Transverse colon (tissue), 4 donors: ENCODE results near the gene PRRG1. TPM values are rescaled to one million over a fixed set of nuclear protein-coding genes. Genes with fewer than 3 reads are reported as not detected.
"Not testable (repeated sequence)": the region's sequence is repeated elsewhere in the genome, so short reads cannot be mapped to it uniquely, and the experiment has no call there.

Experiments
- DNase-seq: peaks from one replicate; pipeline ENCODE4 v3.0.0-alpha.2; 2019
- H3K27ac ChIP-seq, 4 donors: fragments of 200-600 bp; sonication (generic); 2 replicates each; pipeline ENCODE4 v1.5.1; 2016 to 2018; ENCODE audit warnings: inconsistent platforms in 4 of 4
- H3K27me3 ChIP-seq: fragments of 200-600 bp; sonication (generic); 2 replicates; pipeline ENCODE4 v1.5.1; 2017; ENCODE audit warnings: inconsistent platforms
- H3K36me3 ChIP-seq, 4 donors: fragments of 200-600 bp; sonication (generic); 2 replicates each; pipeline ENCODE4 v1.5.1; 2017 to 2019; ENCODE audit warnings: inconsistent platforms in 4 of 4
- H3K4me1 ChIP-seq, 4 donors: fragments of 200-600 bp; sonication (generic); 2 replicates each; pipeline ENCODE4 v1.5.1; 2017 to 2020; ENCODE audit warnings: inconsistent platforms in 4 of 4
- H3K4me3 ChIP-seq, 4 donors: fragments of 200-600 bp; sonication (generic); 1 replicate in 1 of 4; 2 replicates in 3 of 4; pipeline versions ENCODE4 v1.5.1 to v1.6.1; 2017 to 2019; ENCODE audit warnings: inconsistent platforms in 4 of 4
- H3K9me3 ChIP-seq, 2 donors: fragments of 200-600 bp; sonication (generic); 2 replicates each; pipeline ENCODE4 v1.5.1; 2017 to 2019; ENCODE audit warnings: inconsistent platforms in 2 of 2
- EP300 ChIP-seq: sonication (generic); formaldehyde crosslinking; IDR thresholded peaks from one replicate; pipeline ENCODE4 v1.6.1; 2017; ENCODE audit warnings: antibody characterized with exemption, low read depth
- POLR2A ChIP-seq: fragments of 450-650 bp; IDR thresholded peaks from one replicate; pipeline ENCODE4 v1.6.1; 2016; ENCODE audit warnings: antibody characterized with exemption, mild to moderate bottlenecking, moderate library complexity
- POLR2AphosphoS5 ChIP-seq, 3 donors: sonication (generic); formaldehyde crosslinking; IDR thresholded peaks; one replicate each; pipeline ENCODE4 v1.6.1; 2016; ENCODE audit warnings: antibody characterized with exemption in 3 of 3
- WGBS, 2 donors: methylation state at CpG; one replicate each; pipeline ENCODE4 v1.1.5; 2018; ENCODE audit warnings: low coverage in 1 of 2; 5-methylcytosine and 5-hydroxymethylcytosine counted together
- in situ Hi-C, 4 donors: fragments of 200-750 bp; cut with MboI; loops; one replicate each; pipeline versions ENCODE4 v1.15.0 to v1.15.1; 2017; ENCODE audit warnings: low sequenced_read_pairs in 3 of 4, low pct_ligation_motif_present in 1 of 4, low pct_unique_long_range_greater_than_20kb in 1 of 4
- intact Hi-C: fragments of 100-400 bp; cut with DNase I; formaldehyde crosslinking; loops from one replicate; pipeline ENCODE4 v1.15.1; 2023; ENCODE audit warnings: low total_unique reads
- total RNA-seq, 4 donors: library from RNA; depleted of rRNA; stranded (reverse); fragments of >200 nt; gene quantifications; one replicate each; pipeline ENCODE4 v1.1.0, GENCODE V29; 2016
- TF ChIP-seq, protein P1 (sequence below), 5 experiments: fragments of 200-600 bp in 3 of 5; fragments of 450-650 bp in 2 of 5; sonication (generic) in 3 of 5; IDR thresholded peaks; 1 replicate in 2 of 5; 2 replicates in 3 of 5; pipeline ENCODE4 v1.5.1; 2016 to 2017; ENCODE audit warnings: antibody characterized with exemption in 5 of 5, inconsistent platforms in 3 of 5, mild to moderate bottlenecking in 2 of 5, moderate library complexity in 1 of 5

The PRRG1 gene
- total RNA-seq, 4 donors from 2014 or later: 5.4 to 14.6 (median 11.6) TPM

DNA sequence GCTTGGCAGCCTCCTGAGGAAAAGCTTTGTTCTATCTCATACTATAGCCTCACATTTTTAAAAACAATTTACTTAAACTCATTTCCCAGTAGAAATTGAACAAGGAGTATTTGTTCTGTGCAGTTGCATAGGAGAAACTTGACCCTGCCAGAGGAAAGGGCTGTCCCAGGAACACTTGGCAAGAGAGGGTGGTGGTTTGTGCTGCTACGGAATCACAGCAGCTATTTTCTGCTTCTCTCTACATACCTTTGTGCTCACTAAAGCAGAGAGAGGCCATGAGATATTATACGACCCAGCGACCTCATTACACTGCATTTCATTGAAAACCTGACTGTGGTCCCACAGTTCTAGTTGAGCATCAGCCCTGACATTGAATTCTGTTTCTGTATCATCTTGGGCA lies 139.2 kb downstream of the PRRG1 start:
- intact Hi-C loops: no loop called here
- no peak overlapping the region for H3K27ac ChIP-seq

DNA sequence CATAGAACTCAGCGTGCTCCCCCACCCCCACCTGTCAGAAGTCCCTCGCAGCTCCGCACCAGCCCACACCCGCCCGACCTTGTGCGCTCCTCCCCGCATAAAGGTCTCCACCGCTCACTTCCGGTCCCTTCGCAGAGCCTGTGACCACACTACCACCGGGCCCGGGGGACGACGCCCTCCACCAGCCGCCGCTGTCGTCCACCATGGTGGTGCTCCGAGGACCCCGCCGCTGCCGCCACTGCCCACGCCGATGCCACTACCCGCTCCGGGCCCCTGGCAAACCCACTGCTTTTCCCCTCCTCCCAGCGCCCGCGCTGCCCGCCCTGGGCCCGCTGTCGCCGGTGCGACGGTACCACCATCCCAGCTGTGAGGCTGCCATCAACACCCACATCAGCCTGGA lies 142.5 kb downstream of the PRRG1 start:
- DNase-seq: no peak
- TF ChIP-seq, protein P1, sequence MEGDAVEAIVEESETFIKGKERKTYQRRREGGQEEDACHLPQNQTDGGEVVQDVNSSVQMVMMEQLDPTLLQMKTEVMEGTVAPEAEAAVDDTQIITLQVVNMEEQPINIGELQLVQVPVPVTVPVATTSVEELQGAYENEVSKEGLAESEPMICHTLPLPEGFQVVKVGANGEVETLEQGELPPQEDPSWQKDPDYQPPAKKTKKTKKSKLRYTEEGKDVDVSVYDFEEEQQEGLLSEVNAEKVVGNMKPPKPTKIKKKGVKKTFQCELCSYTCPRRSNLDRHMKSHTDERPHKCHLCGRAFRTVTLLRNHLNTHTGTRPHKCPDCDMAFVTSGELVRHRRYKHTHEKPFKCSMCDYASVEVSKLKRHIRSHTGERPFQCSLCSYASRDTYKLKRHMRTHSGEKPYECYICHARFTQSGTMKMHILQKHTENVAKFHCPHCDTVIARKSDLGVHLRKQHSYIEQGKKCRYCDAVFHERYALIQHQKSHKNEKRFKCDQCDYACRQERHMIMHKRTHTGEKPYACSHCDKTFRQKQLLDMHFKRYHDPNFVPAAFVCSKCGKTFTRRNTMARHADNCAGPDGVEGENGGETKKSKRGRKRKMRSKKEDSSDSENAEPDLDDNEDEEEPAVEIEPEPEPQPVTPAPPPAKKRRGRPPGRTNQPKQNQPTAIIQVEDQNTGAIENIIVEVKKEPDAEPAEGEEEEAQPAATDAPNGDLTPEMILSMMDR (IDR thresholded peaks at IDR 0.05): no peak
- TF ChIP-seq POLR2A (no peak), POLR2AphosphoS5 (IDR thresholded peaks at IDR 0.05) (no peak), EP300 (no peak)
- intact Hi-C loops (no loop called here), in situ Hi-C loops (no loop called here)
- Histone ChIP-seq H3K27ac (no peak overlapping the region), H3K4me1 (no peaks in the 10 kb centered on the region), H3K36me3 (no peaks in the 10 kb centered on the region), H3K27me3 (no peaks in the 10 kb centered on the region), H3K9me3 (no peaks in the 10 kb centered on the region), H3K4me3 (no peak overlapping the region)
- WGBS, 2 donors: 97% methylated on average over 32 of the region's 34 CpGs; no CpG with 5 or more reads in 1 of the 2 donors

More for the DNA sequence above, 139.2 kb downstream of the PRRG1 start:
- WGBS, 2 donors: 71% methylated on average over 3 of the region's 3 CpGs; no CpG with 5 or more reads in 1 of the 2 donors
- TF ChIP-seq EP300: no peak
- TF ChIP-seq POLR2AphosphoS5 (IDR thresholded peaks at IDR 0.05): no peak
- no peak for TF ChIP-seq POLR2A
- TF ChIP-seq, protein P1 (IDR thresholded peaks at IDR 0.05): no peak
- H3K9me3 ChIP-seq: no peaks in the 10 kb centered on the region
- in situ Hi-C loops: no loop called here
- no peak for DNase-seq
- no peak overlapping the region for H3K4me3 ChIP-seq
- no peaks in the 10 kb centered on the region for H3K4me1 ChIP-seq
- no peaks in the 10 kb centered on the region for H3K36me3 ChIP-seq
- H3K27me3 ChIP-seq: no peaks in the 10 kb centered on the region

DNA sequence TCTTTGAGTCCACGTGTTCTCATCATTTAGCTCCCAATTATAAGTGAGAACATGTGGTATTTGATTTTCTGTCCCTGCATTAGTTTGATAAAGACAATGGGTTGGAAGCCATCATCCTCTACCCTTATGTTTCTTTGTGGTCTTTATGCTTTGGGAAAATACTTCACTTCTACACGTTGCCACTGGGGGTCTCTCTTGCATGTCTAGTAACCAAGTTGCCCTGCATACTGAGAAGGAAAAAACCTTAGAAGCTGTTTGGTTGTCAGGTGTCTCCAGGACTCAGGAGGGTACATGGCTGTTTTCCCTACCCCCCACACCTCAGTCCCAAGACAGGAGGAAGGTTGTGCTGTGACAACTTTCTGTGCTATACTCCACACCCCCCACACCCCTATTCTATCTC lies 146.6 kb downstream of the PRRG1 start:
- DNase-seq, H3K27ac ChIP-seq, H3K4me1 ChIP-seq, in situ Hi-C loops, H3K36me3 ChIP-seq, H3K9me3 ChIP-seq, intact Hi-C loops, H3K4me3 ChIP-seq, H3K27me3 ChIP-seq: not testable (repeated sequence)
- TF ChIP-seq, protein P1 (IDR thresholded peaks at IDR 0.05): peak in 1 of 5 experiments; percentile 4
- 13 to 20% methylated on average over 1 to 2 of the region's 2 CpGs for WGBS, 2 donors

DNA sequence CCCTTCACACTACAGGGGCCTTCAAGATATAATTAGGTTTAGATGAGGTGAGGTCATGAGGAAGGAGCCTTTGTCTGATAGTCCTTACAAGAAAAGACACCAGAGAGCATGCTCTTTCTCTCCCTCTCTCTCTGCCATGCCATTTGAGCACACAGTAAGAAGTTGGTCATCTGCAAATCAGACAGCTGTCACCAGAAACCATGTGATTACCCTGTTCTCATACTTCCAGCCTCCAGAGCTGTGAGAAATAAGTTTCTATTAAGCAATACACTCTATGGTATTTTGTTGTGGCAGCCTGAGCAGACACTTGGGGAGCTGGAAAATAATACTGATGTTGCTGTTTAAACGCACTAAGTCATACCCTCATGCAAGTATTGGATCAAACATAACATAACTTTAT lies 148.0 kb downstream of the PRRG1 start:
- H3K9me3 ChIP-seq, H3K27me3 ChIP-seq, H3K27ac ChIP-seq, DNase-seq, intact Hi-C loops, H3K4me1 ChIP-seq, H3K36me3 ChIP-seq, H3K4me3 ChIP-seq, in situ Hi-C loops: not testable (repeated sequence)
- 84% methylated on average over 1 of the region's 1 CpG; no CpG with 5 or more reads in 1 of the 2 donors for WGBS, 2 donors

DNA sequence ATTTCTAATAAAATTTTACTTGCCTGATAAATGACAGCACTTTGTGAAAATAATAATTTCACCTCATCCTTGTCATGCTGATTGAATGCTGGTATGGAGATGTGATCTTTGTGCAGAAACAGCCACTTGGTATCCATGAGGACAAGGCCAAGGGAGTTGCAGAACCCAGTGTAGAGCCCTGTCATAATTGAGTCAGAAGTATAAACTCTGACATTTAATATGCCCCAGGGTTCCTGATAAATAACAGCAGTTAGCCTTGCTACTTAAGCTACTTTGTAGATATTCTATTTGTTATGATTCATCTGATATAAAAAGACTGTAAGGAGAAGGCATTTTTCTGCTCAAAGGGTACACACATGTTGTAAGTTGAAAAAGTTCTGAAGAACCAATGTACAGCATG lies 149.2 kb downstream of the PRRG1 start:
- H3K27ac ChIP-seq, H3K4me3 ChIP-seq, H3K36me3 ChIP-seq, in situ Hi-C loops, H3K27me3 ChIP-seq, DNase-seq, H3K4me1 ChIP-seq, intact Hi-C loops, H3K9me3 ChIP-seq: not testable (repeated sequence)

DNA sequence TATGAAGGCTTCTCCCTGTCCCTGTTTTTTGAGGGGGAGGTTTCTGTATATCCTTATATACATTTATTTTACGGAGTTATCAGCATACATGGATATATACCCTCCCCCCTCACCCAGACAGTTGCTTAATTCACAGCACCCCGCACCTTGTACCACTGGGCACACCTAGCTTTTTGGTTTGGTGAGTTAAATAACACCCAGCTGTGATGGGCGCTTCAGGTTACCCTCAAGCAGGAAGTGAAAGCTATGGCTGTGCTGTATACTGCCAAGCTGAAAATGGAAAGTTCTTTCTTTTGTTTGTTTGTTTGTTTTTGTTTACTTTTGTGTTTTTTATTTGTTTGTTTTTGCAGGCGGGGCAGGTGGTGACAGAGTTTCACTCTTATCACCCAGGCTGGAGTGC lies 150.5 kb downstream of the PRRG1 start:
- H3K4me3 ChIP-seq, H3K36me3 ChIP-seq, in situ Hi-C loops, DNase-seq, H3K4me1 ChIP-seq, H3K9me3 ChIP-seq, H3K27me3 ChIP-seq, H3K27ac ChIP-seq: not testable (repeated sequence)
- intact Hi-C loops: loop anchor here (10.0 kb wide), 1 partner anchor 325 kb away; no protein-coding TSS in a partner anchor
- WGBS, 2 donors: 66% methylated on average over 4 of the region's 4 CpGs; no CpG with 5 or more reads in 1 of the 2 donors
